Measurements from ENCODE around the gene JAKMIP1.

The JAKMIP1 gene

DNA sequence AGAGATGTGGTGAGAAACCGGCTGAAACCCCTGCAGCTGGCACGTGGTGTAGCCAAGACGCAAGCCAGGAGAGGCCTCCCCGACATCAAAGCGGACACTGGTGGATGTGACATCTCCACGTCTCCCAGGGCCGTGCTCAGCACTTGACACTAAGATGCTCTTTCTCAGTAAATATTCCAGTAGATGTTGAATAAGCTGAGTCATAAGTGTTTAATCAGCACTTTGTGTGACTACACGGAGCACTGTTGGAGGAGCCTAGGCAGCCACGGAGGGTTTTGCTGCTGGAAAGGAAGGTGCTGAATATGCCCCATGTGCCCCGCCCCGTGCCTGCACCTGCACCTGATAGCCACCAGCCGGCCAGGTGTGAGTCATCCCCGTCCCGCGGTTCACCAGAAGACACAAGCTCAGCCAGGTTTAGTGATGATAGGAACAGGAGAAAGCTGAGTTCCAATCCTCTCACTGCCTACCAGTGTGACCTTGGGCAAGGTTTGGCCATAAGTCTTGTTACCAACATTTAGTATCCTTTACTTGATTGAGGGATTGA is 153.1 kb downstream of the JAKMIP1 start:
- Mint-ChIP-seq H3K27ac (no peak overlapping the region), H3K27me3 (ENCODE audit: low read depth, poor library complexity) (peaks cover 32% of the 10 kb centered on the region)
- no peak for DNase-seq

GRCh38 chr4:6046526-6047129 is 153.7 kb downstream of the JAKMIP1 start:
- Mint-ChIP-seq H3K27ac (no peak overlapping the region), H3K4me1 (peaks cover 5% of the 10 kb centered on the region), H3K9me3 (no peaks in the 10 kb centered on the region), H3K4me3 (no peak overlapping the region), H3K36me3 (ENCODE audit: low read depth) (no peaks in the 10 kb centered on the region), H3K27me3 (ENCODE audit: low read depth, poor library complexity) (peaks cover 38% of the 10 kb centered on the region)
- TF ChIP-seq, protein P1, sequence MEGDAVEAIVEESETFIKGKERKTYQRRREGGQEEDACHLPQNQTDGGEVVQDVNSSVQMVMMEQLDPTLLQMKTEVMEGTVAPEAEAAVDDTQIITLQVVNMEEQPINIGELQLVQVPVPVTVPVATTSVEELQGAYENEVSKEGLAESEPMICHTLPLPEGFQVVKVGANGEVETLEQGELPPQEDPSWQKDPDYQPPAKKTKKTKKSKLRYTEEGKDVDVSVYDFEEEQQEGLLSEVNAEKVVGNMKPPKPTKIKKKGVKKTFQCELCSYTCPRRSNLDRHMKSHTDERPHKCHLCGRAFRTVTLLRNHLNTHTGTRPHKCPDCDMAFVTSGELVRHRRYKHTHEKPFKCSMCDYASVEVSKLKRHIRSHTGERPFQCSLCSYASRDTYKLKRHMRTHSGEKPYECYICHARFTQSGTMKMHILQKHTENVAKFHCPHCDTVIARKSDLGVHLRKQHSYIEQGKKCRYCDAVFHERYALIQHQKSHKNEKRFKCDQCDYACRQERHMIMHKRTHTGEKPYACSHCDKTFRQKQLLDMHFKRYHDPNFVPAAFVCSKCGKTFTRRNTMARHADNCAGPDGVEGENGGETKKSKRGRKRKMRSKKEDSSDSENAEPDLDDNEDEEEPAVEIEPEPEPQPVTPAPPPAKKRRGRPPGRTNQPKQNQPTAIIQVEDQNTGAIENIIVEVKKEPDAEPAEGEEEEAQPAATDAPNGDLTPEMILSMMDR (IDR thresholded peaks at IDR 0.05): no peak
- no peak for DNase-seq

More for the DNA sequence above, 153.1 kb downstream of the JAKMIP1 start:
- H3K9me3 Mint-ChIP-seq: no peaks in the 10 kb centered on the region
- H3K4me1 Mint-ChIP-seq: peaks cover 5% of the 10 kb centered on the region
- H3K4me3 Mint-ChIP-seq: no peak overlapping the region
- TF ChIP-seq, protein P1 (IDR thresholded peaks at IDR 0.05): no peak
- H3K36me3 Mint-ChIP-seq (ENCODE audit: low read depth): no peaks in the 10 kb centered on the region

DNA sequence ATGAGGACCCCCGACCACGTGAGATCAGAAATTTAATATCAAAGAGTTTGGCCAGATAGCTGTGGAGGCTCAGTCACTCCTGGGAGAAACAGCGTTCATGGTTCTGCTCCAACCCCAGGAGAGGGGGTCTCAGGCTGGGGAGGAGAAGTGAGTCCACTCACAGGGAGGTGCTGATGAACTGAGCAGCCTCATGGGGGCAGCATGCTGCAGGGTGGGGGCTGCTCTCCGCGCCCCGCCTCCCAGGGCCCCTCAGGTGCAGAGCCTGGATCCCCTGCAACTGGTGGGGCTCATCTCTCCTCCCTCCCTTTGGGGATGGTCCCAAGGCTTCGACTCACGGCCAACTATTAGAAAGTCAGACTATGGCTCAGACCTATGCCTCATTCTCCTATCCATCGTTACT is 155.5 kb downstream of the JAKMIP1 start:
- Mint-ChIP-seq H3K9me3 (no peaks in the 10 kb centered on the region), H3K36me3 (ENCODE audit: low read depth) (no peaks in the 10 kb centered on the region), H3K4me3 (no peak overlapping the region), H3K27me3 (ENCODE audit: low read depth, poor library complexity) (peaks cover 43% of the 10 kb centered on the region), H3K27ac (no peak overlapping the region), H3K4me1 (no peaks in the 10 kb centered on the region)
- DNase-seq: no peak
- TF ChIP-seq, protein P1 (IDR thresholded peaks at IDR 0.05): no peak

- Mint-ChIP-seq H3K4me1 (no peaks in the 10 kb centered on the region), H3K27ac (no peak overlapping the region), H3K4me3 (no peak overlapping the region), H3K36me3 (ENCODE audit: low read depth) (no peaks in the 10 kb centered on the region), H3K9me3 (no peaks in the 10 kb centered on the region), H3K27me3 (ENCODE audit: low read depth, poor library complexity) (peaks cover 43% of the 10 kb centered on the region)
- no peak for DNase-seq
- TF ChIP-seq, protein P1 (IDR thresholded peaks at IDR 0.05): no peak
Measured at GRCh38 chr4:6044276-6044675, 156.1 kb downstream of the JAKMIP1 start.

GRCh38 chr4:6043843-6044242 is 156.5 kb downstream of the JAKMIP1 start:
- H3K27ac Mint-ChIP-seq: no peak overlapping the region
- H3K4me1 Mint-ChIP-seq: no peaks in the 10 kb centered on the region
- no peaks in the 10 kb centered on the region for H3K36me3 Mint-ChIP-seq (ENCODE audit: low read depth)
- peaks cover 45% of the 10 kb centered on the region for H3K27me3 Mint-ChIP-seq (ENCODE audit: low read depth, poor library complexity)
- TF ChIP-seq, protein P1 (IDR thresholded peaks at IDR 0.05): no peak
- DNase-seq: no peak
- no peaks in the 10 kb centered on the region for H3K9me3 Mint-ChIP-seq
- no peak overlapping the region for H3K4me3 Mint-ChIP-seq

DNA sequence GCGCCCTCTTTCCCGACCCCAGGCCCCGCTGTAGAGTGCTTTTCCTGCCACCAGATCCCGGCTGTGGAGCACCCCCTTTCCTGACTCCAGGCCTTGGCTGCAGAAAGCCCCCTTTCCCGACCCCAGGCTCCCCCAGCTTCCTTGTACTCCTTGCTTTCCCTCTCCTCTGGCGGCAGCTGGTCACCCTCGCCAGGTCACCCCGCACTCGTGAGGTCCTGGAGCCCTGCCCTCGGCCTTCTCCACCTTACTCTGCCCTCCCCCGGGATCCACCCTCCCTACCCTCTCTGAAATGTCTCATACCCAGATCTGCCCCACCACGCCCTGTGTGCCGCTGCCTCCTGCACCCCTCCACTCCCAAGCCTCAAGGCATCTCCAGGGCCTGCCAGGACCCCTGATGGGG is 157.2 kb downstream of the JAKMIP1 start:
- Mint-ChIP-seq H3K9me3 (no peaks in the 10 kb centered on the region), H3K27ac (no peak overlapping the region), H3K4me3 (no peak overlapping the region), H3K4me1 (no peaks in the 10 kb centered on the region), H3K36me3 (ENCODE audit: low read depth) (no peaks in the 10 kb centered on the region), H3K27me3 (ENCODE audit: low read depth, poor library complexity) (peaks cover 48% of the 10 kb centered on the region)
- TF ChIP-seq, protein P1 (IDR thresholded peaks at IDR 0.05): no peak
- DNase-seq: no peak
